ENCODE data around the gene MIB1.

Gene MIB1

GRCh38 chr18:21864386-21864785, 123.8 kb downstream of the MIB1 start:
- no peaks in the 10 kb centered on the region for H3K36me3 ChIP-seq (replicated peaks; ENCODE audit: insufficient read depth, low read length)

GRCh38 chr18:21865043-21865442, 124.5 kb downstream of the MIB1 start:
- Histone ChIP-seq H3K4me2 (ENCODE audit: low read depth, low read length) (no peak overlapping the region), H3F3A (ENCODE audit: insufficient read depth, low read length) (no peaks in the 10 kb centered on the region), H3K9me2 (replicated peaks; ENCODE audit: insufficient read depth, low read length) (no peaks in the 10 kb centered on the region), H3K9ac (ENCODE audit: low read length) (no peak overlapping the region), H3K9me3 (replicated peaks; ENCODE audit: insufficient read depth, low read length) (no peaks in the 10 kb centered on the region), H3K4me1 (ENCODE audit: low read length) (no peaks in the 10 kb centered on the region), H2AFZ (ENCODE audit: low read length) (no peak overlapping the region), H3K27me3 (replicated peaks; ENCODE audit: insufficient read depth, low read length) (no peaks in the 10 kb centered on the region), H3K27ac (ENCODE audit: low read length) (no peak overlapping the region), H3K4me3 (ENCODE audit: low read length) (no peak overlapping the region), H4K20me1 (ENCODE audit: insufficient read depth, low read length) (no peaks in the 10 kb centered on the region), H3K36me3 (replicated peaks; ENCODE audit: insufficient read depth, low read length) (no peaks in the 10 kb centered on the region), H3K79me2 (ENCODE audit: low read length) (no peaks in the 10 kb centered on the region)
- DNase-seq, result no peak
- TF ChIP-seq EZH2phosphoT487 (IDR thresholded peaks at IDR 0.05; ENCODE audit: low read length) (no peak), EZH2 (optimal IDR thresholded peaks at IDR 0.05; ENCODE audit: low read depth, low read length) (no peak), CTCF (IDR thresholded peaks at IDR 0.05; ENCODE audit: low read length) (no peak)

More at GRCh38 chr18:21864386-21864785, 123.8 kb downstream of the MIB1 start:
- TF ChIP-seq CTCF (IDR thresholded peaks at IDR 0.05; ENCODE audit: low read length) (no peak), EZH2phosphoT487 (IDR thresholded peaks at IDR 0.05; ENCODE audit: low read length) (no peak), EZH2 (optimal IDR thresholded peaks at IDR 0.05; ENCODE audit: low read depth, low read length) (no peak)
- Histone ChIP-seq H3K4me3 (ENCODE audit: low read length) (no peak overlapping the region), H3K4me1 (ENCODE audit: low read length) (no peaks in the 10 kb centered on the region), H3K9me3 (replicated peaks; ENCODE audit: insufficient read depth, low read length) (no peaks in the 10 kb centered on the region), H2AFZ (ENCODE audit: low read length) (no peak overlapping the region), H3K4me2 (ENCODE audit: low read depth, low read length) (no peak overlapping the region), H3K27ac (ENCODE audit: low read length) (no peak overlapping the region), H4K20me1 (ENCODE audit: insufficient read depth, low read length) (no peaks in the 10 kb centered on the region), H3K9me2 (replicated peaks; ENCODE audit: insufficient read depth, low read length) (no peaks in the 10 kb centered on the region), H3F3A (ENCODE audit: insufficient read depth, low read length) (no peaks in the 10 kb centered on the region), H3K9ac (ENCODE audit: low read length) (no peak overlapping the region), H3K79me2 (ENCODE audit: low read length) (no peaks in the 10 kb centered on the region), H3K27me3 (replicated peaks; ENCODE audit: insufficient read depth, low read length) (no peaks in the 10 kb centered on the region)
- DNase-seq, result no peak

GRCh38 chr18:21868770-21869169, 128.2 kb downstream of the MIB1 start:
- Histone ChIP-seq H3K79me2 (ENCODE audit: low read length) (no peaks in the 10 kb centered on the region), H3K4me1 (ENCODE audit: low read length) (no peaks in the 10 kb centered on the region), H3K9ac (ENCODE audit: low read length) (no peak overlapping the region), H3F3A (ENCODE audit: insufficient read depth, low read length) (no peaks in the 10 kb centered on the region), H3K9me2 (replicated peaks; ENCODE audit: insufficient read depth, low read length) (no peaks in the 10 kb centered on the region), H3K9me3 (replicated peaks; ENCODE audit: insufficient read depth, low read length) (no peaks in the 10 kb centered on the region), H3K27ac (ENCODE audit: low read length) (no peak overlapping the region), H3K36me3 (replicated peaks; ENCODE audit: insufficient read depth, low read length) (no peaks in the 10 kb centered on the region), H2AFZ (ENCODE audit: low read length) (no peak overlapping the region), H3K27me3 (replicated peaks; ENCODE audit: insufficient read depth, low read length) (no peaks in the 10 kb centered on the region), H3K4me2 (ENCODE audit: low read depth, low read length) (no peak overlapping the region), H4K20me1 (ENCODE audit: insufficient read depth, low read length) (no peaks in the 10 kb centered on the region), H3K4me3 (ENCODE audit: low read length) (no peak overlapping the region)
- no peak for DNase-seq
- TF ChIP-seq EZH2 (optimal IDR thresholded peaks at IDR 0.05; ENCODE audit: low read depth, low read length) (no peak), CTCF (IDR thresholded peaks at IDR 0.05; ENCODE audit: low read length) (no peak), EZH2phosphoT487 (IDR thresholded peaks at IDR 0.05; ENCODE audit: low read length) (no peak)

Measured in MM.1S (cell line).